Measurements from ENCODE around the gene FLNB. TPM values are rescaled to one million over a fixed set of nuclear protein-coding genes. Genes with fewer than 3 reads are reported as not detected.
A peak's percentile ranks its signal among the peaks of the same experiment; 100 is the strongest.

Gene FLNB
- total RNA-seq, 4 donors from 2014 or later: 282 to 707 (median 563) TPM

- 62% methylated on average over 7 of the region's 7 CpGs; no CpG with 5 or more reads in 1 of the 2 donors for WGBS, 2 donors (ENCODE audit: low coverage in 1 of 2)
- no peak for DNase-seq
- peaks cover 20 to 70% (median 41%) of the 10 kb centered on the region in 4 donors for H3K4me1 ChIP-seq
- no peak overlapping the region for H3K4me3 ChIP-seq
- no peaks in the 10 kb centered on the region for H3K27me3 ChIP-seq
- TF ChIP-seq POLR2A (IDR thresholded peaks at IDR 0.05) (no peak), EP300 (IDR thresholded peaks at IDR 0.05; ENCODE audit: low read depth) (no peak), CTCF (IDR thresholded peaks at IDR 0.05) (no peak), POLR2AphosphoS5 (IDR thresholded peaks at IDR 0.05) (no peak)
- H3K36me3 ChIP-seq: no peaks in the 10 kb centered on the region
- H3K27ac ChIP-seq: peak overlapping the region; percentile 61 to 80 (median 74)
- H3K9me3 ChIP-seq: no peaks in the 10 kb centered on the region
- intact Hi-C loops (cut with DNase I; ENCODE audit: low total_unique reads) (no loop called here), in situ Hi-C loops (cut with MboI; ENCODE audit: low pct_ligation_motif_present in 1 of 4, low pct_unique_long_range_greater_than_20kb in 1 of 4, low sequenced_read_pairs in 3 of 4) (no loop called here)
Measured at GRCh38 chr3:58071480-58071971, 63.3 kb downstream of the FLNB start.

- Histone ChIP-seq H3K36me3 (peaks cover 0 to 3% (median 2%) of the 10 kb centered on the region in 4 donors), H3K27me3 (no peaks in the 10 kb centered on the region), H3K27ac (peak overlapping the region; percentile 61 to 80 (median 74)), H3K9me3 (no peaks in the 10 kb centered on the region), H3K4me3 (no peak overlapping the region), H3K4me1 (peaks cover 20 to 63% (median 36%) of the 10 kb centered on the region in 4 donors)
- DNase-seq: no peak
- intact Hi-C loops (cut with DNase I; ENCODE audit: low total_unique reads) (no loop called here), in situ Hi-C loops (cut with MboI; ENCODE audit: low pct_ligation_motif_present in 1 of 4, low pct_unique_long_range_greater_than_20kb in 1 of 4, low sequenced_read_pairs in 3 of 4) (no loop called here)
- no peak for TF ChIP-seq POLR2AphosphoS5 (IDR thresholded peaks at IDR 0.05)
- TF ChIP-seq EP300 (IDR thresholded peaks at IDR 0.05; ENCODE audit: low read depth): no peak
- no peak for TF ChIP-seq CTCF (IDR thresholded peaks at IDR 0.05)
- TF ChIP-seq POLR2A (IDR thresholded peaks at IDR 0.05): no peak
- 54 to 68% methylated on average over 9 to 14 of the region's 14 CpGs for WGBS, 2 donors (ENCODE audit: low coverage in 1 of 2)
Measured at GRCh38 chr3:58072052-58072762, 64.0 kb downstream of the FLNB start.

- no peak for DNase-seq
- TF ChIP-seq CTCF (IDR thresholded peaks at IDR 0.05) (no peak), POLR2A (IDR thresholded peaks at IDR 0.05) (no peak), EP300 (IDR thresholded peaks at IDR 0.05; ENCODE audit: low read depth) (no peak), POLR2AphosphoS5 (IDR thresholded peaks at IDR 0.05) (no peak)
- WGBS, 2 donors (ENCODE audit: low coverage in 1 of 2): 85 to 91% methylated on average over 3 of the region's 3 CpGs
- intact Hi-C loops (cut with DNase I; ENCODE audit: low total_unique reads): no loop called here
- H3K4me3 ChIP-seq: no peak overlapping the region
- H3K36me3 ChIP-seq: peaks cover 0 to 9% (median 4%) of the 10 kb centered on the region in 4 donors
- peak overlapping the region; percentile 61 to 80 (median 74) for H3K27ac ChIP-seq
- in situ Hi-C loops (cut with MboI; ENCODE audit: low pct_ligation_motif_present in 1 of 4, low pct_unique_long_range_greater_than_20kb in 1 of 4, low sequenced_read_pairs in 3 of 4): no loop called here
- no peaks in the 10 kb centered on the region for H3K9me3 ChIP-seq
- no peaks in the 10 kb centered on the region for H3K27me3 ChIP-seq
- H3K4me1 ChIP-seq: peaks cover 20 to 59% (median 32%) of the 10 kb centered on the region in 4 donors
Measured at GRCh38 chr3:58072763-58073130, 64.5 kb downstream of the FLNB start.

- peak overlapping the region; percentile 61 to 80 (median 74) for H3K27ac ChIP-seq
- in situ Hi-C loops (cut with MboI; ENCODE audit: low pct_ligation_motif_present in 1 of 4, low pct_unique_long_range_greater_than_20kb in 1 of 4, low sequenced_read_pairs in 3 of 4) (no loop called here), intact Hi-C loops (cut with DNase I; ENCODE audit: low total_unique reads) (no loop called here)
- no peak for DNase-seq
- WGBS, 2 donors (ENCODE audit: low coverage in 1 of 2): 40 to 75% methylated on average over 1 to 8 of the region's 8 CpGs
- H3K4me1 ChIP-seq: peaks cover 14 to 52% (median 26%) of the 10 kb centered on the region in 4 donors
- no peaks in the 10 kb centered on the region for H3K27me3 ChIP-seq
- no peak for TF ChIP-seq EP300 (IDR thresholded peaks at IDR 0.05; ENCODE audit: low read depth)
- TF ChIP-seq POLR2A (IDR thresholded peaks at IDR 0.05): no peak
- no peak for TF ChIP-seq CTCF (IDR thresholded peaks at IDR 0.05)
- peak in 1 of 3 donors; percentile 15 for TF ChIP-seq POLR2AphosphoS5 (IDR thresholded peaks at IDR 0.05)
- H3K36me3 ChIP-seq: peaks cover 0 to 16% (median 6%) of the 10 kb centered on the region in 4 donors
- H3K9me3 ChIP-seq: no peaks in the 10 kb centered on the region
- no peak overlapping the region for H3K4me3 ChIP-seq
Measured at GRCh38 chr3:58073301-58074108, 65.3 kb downstream of the FLNB start.
